GOT3 (cell line): ENCODE measurements around the gene MANEA.

Source experiments
- DNase-seq: peaks from one replicate; lab custom pipeline; 2025; ENCODE audit warnings: mixed read lengths; lab: John Stamatoyannopoulos, UW

The MANEA gene

DNA sequence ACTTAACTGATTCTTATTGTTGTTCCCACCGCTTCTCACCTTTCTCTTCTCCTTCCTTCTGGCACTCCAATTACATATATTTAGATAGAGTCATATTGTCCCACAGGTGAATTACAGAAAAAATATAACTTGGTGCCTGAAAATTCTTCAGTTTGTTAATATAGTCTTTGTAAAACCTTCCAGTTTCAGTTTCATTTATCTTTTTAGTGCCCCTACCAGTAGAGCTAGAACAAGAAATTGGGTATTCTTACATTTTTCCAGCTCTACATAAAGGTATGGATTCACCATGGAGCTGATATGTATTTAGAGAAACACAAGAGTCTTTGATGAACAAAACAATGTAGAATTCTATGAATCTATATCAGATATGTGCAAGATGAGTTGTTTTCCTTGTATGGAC lies 10.7 kb downstream of the MANEA start:
- no peak for DNase-seq

- DNase-seq, result no peak
Measured at GRCh38 chr6:95589067-95589466, 11.7 kb downstream of the MANEA start.

DNA sequence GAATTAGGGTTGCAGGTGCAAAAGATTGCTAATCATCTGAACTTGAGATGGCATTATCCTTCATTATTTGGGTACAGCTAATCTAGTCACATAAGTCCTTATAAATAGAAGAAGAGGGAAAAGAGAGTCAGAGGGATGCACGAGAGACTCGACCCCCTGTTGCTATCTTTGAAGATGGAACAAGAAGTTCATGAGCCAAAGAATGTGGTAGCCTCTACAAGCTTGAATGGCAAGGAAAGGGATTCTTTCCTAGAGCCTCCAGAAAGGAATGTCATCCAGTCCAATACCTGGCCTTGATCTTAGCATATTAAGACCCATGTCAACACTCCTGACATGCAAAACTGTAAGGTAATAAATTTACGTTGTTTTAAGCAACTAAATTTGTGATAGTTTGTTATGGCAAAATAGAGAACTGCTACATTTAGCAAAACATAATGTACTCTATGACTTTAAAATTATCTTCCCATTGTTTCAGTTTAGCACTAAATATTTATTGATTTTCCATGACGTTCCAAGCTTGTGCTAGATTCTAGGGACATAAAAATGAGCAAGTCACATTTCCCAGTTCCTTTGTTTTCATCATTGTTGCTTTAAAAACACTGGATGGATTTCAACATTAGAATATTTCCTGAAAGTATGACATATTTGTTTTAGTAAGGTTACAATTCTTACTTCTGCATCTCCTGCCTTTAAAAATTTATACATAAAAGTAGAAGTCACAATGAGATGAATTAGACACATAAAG lies 12.7 kb downstream of the MANEA start:
- no peak for DNase-seq

GRCh38 chr6:95593025-95593424 lies 15.7 kb downstream of the MANEA start:
- no peak for DNase-seq

DNA sequence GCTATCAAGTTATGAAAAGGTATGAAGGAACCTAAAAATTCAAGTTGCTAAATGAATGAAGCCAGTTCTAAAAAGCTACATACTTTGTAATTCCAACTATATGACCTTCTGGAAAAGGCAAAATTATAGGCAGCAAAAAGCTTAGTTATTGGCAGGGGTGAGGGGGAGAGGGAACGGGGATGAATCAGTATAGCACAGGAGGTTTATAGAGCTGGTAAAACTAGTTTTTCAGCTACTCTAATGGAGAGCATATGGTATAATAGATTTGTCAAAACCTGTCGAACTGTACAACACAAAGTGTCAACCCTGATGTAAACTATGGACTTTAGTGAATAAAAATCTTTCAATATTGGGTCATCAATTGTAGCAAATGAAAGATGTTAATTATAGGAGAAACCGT lies 18.7 kb downstream of the MANEA start:
- no peak for DNase-seq

DNA sequence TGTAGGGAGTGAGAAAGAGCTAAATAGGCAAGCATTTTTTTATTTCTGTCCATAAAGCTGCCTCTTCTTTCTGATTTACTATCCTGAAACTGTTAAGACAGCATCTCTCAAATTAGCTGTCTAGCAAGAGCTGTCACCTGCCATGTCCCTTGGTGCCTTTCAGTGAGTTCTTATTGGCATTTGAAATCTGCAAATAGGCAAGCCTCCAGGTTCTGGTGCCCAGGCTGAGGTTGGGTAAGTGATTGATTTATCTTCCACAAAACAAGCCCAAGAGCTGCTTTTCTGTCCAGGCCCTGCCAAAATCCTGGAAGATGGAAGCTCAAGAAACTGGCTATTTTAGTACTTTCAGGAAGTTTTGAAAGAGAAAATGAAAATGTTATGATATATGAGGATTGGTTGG lies 22.4 kb downstream of the MANEA start:
- DNase-seq, result no peak

DNA sequence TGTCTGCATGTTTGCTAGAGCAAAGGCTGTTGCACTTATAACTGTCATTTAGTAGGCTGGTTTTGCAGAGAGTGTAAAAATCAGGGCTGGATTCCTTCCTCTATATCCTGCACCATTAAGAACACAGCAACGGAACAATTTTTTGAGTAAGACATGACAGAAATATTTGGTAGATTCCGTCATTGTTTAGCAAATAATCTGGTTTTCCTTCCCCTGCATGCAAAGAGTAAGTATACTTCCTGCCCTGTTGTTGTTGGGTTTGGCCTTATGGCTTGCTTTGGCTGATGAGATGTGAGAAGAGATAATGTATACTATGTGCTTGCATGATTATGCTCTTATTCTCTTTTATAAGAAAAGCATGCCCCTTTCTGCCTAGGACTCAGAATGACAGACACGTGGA lies 23.8 kb downstream of the MANEA start:
- DNase-seq, result no peak

DNA sequence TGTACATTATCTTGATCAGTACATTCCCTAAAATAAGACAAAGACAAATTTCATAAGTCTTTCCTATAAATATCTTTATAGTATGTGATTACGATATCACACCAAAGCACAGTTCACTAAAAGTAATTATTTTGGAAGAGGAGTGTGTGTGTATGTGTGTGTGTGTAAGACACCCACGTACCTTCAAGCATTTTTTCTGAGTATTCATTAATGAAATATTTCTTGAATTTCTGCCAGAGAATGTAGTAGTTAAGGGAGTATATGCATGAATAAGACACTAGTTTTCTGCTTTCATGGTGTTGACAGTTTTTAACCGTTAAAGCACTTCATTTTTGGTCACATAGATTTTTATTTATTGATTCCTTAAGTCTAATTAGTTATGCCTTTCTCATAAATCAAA lies 36.8 kb downstream of the MANEA start:
- DNase-seq, result no peak

- DNase-seq, result no peak
Measured at GRCh38 chr6:95629551-95629950, 52.2 kb downstream of the MANEA start.

DNA sequence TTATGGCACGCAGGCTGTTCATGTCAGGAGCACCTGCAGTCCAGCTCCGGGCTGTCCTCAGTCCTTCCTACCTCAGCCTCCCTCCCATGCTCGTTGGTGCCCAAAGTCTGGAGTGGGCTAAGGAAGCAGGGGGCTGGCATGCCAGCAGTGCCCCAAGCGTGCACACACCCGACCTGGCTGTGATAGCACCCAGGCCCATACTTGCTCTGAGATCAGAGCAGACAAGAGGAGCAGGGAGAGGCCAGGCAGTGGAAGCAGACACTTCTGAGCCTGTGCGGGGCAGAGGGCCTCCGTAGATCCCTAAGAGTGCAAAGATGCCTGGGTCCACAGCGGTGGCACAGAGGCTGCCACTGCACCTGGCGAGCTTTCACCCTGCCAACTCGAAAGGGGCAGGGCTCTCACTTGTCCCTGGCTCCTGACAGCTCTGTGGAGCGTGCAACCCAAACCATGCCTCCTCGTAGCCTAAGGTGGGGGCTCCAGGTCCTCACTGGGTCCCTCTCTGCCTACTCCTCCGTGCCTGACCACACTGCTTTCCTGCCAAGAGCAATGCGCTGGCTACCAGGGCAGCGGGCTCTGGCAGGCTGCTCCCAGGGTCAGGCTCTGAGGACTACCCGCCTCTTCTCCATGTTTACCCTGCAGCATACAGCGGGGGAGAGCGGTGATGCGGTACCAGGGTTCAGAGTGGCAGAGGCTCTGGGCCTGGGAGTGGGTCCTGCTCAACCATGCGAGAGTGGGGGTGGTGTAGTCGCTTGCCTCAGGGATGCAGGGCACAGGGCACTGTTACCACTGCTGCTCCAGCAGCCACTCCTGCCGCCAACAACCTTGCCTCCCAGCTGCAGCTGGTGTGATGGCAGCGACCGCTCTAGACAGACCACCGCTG lies 59.5 kb downstream of the MANEA start:
- no peak for DNase-seq

DNA sequence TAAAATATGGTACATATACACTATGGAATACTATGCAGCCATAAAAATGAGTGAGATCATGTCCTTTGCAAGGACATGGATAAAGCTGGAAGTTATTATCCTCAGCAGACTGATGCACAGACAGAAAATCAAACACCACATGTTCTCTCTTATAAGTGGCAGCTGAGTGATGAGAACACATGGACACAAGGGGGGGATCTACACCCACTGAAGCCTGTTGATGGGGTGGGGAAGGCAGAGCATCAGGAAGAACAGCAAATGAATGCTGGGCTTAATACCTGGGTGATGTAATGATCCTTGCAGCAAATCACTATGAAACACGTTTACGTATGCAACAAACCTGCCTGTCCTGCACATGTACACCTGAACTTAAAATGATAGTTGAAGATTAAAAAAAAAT lies 71.3 kb downstream of the MANEA start:
- no peak for DNase-seq

DNA sequence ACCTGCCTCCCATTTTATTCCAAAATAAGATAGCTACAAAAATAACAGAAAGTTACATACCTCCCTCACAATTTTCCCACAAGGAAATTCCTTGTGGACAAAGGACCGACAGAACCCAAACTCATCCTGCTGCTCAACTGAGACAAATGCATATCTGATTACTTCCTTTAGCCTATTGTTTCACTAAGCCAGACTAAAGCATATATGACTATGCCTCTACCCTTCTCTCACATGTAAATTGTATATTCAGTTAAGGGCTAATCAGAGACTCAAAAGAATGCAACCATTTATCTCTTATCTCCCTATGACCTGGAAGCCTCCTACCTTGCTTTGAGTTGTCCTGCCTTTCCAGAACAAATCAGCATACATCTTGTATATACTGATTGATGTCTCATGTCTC lies 72.1 kb downstream of the MANEA start:
- no peak for DNase-seq

GRCh38 chr6:95654176-95654575 lies 76.8 kb downstream of the MANEA start:
- DNase-seq, result no peak

DNA sequence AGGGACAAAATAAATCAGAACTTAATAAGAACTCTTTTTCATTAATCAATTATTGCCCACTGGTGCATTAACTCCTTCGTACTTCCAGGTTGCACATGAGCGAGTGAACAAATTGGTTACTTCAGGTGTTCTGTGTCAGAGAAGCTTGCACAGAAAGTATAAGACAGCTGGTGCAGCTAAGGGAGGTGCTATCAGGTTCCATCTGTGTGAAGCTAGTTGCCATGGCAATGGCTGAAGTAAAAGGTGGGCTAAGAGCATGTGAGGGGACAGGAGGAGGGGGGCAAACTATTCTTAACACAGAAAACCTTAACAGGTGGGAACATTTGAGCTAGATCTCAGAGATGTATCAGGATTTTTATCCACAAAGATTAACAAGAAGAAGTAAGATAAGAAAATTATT lies 81.6 kb downstream of the MANEA start:
- no peak for DNase-seq
